NCI-H748 (cell line): Measurements from ENCODE around the gene RBM6.
A peak's percentile ranks its signal among the peaks of the same experiment; 100 is the strongest.
"Not testable (repeated sequence)": the region's sequence is repeated elsewhere in the genome, so short reads cannot be mapped to it uniquely, and the experiment has no call there.

Experiments used
- DNase-seq: peaks from one replicate; lab custom pipeline; 2025; ENCODE audit not compliant: unreplicated experiment; lab: John Stamatoyannopoulos, UW

The RBM6 gene, protein sequence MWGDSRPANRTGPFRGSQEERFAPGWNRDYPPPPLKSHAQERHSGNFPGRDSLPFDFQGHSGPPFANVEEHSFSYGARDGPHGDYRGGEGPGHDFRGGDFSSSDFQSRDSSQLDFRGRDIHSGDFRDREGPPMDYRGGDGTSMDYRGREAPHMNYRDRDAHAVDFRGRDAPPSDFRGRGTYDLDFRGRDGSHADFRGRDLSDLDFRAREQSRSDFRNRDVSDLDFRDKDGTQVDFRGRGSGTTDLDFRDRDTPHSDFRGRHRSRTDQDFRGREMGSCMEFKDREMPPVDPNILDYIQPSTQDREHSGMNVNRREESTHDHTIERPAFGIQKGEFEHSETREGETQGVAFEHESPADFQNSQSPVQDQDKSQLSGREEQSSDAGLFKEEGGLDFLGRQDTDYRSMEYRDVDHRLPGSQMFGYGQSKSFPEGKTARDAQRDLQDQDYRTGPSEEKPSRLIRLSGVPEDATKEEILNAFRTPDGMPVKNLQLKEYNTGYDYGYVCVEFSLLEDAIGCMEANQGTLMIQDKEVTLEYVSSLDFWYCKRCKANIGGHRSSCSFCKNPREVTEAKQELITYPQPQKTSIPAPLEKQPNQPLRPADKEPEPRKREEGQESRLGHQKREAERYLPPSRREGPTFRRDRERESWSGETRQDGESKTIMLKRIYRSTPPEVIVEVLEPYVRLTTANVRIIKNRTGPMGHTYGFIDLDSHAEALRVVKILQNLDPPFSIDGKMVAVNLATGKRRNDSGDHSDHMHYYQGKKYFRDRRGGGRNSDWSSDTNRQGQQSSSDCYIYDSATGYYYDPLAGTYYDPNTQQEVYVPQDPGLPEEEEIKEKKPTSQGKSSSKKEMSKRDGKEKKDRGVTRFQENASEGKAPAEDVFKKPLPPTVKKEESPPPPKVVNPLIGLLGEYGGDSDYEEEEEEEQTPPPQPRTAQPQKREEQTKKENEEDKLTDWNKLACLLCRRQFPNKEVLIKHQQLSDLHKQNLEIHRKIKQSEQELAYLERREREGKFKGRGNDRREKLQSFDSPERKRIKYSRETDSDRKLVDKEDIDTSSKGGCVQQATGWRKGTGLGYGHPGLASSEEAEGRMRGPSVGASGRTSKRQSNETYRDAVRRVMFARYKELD

DNA sequence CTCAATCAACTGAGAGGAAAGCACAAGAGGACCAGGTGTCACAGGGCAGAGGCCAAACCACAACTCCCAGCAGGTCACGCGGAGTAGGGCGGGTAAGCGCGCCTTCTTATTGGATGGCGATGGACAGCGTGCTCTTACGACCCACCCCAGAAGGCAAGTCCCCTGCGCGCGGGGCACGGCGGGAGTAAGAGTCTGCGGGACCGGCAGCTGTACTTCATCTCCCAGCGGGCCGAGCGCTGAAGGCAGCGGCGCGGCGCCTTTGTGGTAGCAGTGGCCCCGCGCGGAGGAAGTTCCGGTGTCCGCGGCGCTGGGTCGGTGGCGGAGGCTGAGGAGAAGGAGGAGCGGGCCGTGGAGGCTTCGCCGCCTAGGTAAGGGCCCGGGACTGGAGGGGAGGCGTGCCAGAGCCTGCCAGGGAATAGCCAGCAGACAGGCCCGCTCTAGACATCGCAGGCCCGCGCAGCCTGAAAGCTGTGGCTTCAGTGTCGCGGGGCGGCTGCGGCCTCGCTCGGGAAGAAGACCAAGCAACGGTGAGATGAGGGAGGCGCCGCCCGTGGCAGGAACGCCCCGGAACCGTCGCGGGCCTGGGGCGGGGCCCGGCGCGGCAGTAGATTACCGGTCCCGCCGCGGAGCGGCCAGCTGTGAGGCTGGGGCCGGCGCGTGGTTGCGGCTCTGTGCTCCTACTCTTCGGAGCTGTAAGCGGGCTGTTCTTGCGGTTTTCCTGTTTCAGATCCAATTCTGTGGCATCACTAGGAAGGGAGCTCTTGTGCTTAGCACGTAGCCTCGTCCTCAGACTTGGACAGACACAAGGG lies at the start of gene RBM6:
Gene RBM6 (plus strand): TSS at position 293 of the 809 bp plus-strand sequence. CDS start 22,492 bp downstream, outside the sequence.
- DNase-seq: peak; percentile 96

DNA sequence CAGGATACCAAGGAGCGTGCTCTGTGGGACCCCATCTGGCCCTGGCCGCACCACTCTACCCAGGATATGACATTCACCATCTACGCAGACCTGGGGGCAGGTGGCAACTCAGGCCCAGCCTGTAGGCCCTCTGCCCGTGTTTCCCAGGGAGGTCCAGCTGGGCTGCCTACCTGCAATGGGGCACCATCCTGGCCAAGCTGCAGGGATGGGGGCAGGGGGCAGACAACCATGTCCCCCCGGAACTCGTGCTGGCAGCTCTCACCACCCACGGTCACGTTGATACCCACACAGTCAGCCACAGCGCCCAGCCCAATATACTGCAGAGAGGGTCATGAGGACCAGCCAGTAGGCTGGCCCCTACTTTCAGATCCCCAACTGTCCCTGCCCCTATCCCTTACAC lies 44.2 kb upstream of the RBM6 start:
- no peak for DNase-seq

DNA sequence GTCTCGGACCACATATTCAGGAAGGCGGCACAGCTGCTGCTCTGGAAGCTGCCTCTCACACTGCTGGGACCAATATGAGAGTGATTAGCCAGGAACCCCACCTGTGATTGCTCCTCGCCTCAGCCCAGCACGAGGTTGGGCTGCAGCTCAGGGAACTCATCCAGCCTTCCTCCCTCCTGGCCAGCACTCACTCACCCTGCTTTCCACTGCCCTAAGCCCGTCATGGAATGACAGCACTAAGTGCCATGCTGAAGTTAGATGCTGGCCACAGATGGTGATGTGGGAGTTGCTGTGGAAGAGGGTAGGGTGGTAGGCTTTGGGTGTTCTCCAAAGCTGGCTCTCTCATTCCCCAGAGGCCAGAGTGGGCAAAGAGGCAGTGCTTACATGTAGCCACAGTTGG lies 43.6 kb upstream of the RBM6 start:
- DNase-seq: no peak

DNA sequence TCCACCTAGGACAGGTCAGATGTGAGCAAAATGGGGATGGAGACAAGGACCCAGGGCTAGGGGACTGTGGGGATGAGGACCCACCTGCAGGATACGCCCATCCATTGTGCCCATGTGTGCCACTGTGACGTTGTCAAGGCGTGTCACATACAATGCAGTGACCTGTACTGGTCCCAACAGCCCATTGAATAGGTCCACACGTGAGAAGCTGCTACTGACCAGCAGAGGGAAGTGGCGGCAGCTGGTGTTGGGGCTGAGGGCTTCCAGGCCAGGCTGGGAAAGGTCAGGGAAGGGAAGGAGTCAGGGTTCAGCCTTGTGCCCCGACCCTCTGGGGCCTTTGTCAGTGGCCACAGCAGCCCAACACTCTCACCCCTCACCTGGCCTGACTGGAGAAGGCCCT lies 41.0 kb upstream of the RBM6 start:
- DNase-seq: no peak

GRCh38 chr3:49899815-49900214 lies 40.1 kb upstream of the RBM6 start:
- DNase-seq: peak; percentile 3

DNA sequence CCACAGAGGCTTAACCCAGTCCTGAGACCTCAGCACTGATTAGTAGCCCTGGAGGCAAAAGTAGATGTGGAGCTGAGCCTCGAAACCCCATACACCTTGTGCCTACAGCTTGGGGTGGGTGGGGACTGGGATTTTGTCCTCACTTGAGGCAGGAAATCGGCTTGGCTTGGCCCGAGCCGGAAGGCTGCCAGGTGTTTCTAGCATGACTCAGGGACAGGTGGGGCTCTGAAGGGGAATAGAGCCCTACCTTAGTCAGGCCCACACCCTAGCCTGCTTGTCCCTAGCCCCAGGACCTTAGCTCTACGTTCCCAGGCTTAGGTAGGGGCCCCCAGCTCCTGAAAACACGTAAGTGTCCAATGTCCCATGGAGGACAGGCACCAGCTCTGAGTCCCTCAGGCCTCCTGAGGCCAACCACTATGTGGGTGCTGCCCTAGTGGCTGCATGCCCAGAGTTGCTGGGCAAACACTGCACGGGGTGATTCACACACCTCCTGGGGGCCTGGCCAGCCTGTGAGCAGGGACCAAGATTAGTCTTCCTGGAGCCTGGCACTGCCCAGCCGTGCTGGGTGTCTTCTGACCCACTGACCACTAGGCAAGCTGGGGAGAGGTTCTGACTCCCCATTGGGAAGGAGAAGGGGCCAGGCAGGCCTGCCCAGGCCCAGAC lies 39.3 kb upstream of the RBM6 start:
- no peak for DNase-seq

GRCh38 chr3:49901366-49902339 lies 38.3 kb upstream of the RBM6 start:
- DNase-seq: no peak

DNA sequence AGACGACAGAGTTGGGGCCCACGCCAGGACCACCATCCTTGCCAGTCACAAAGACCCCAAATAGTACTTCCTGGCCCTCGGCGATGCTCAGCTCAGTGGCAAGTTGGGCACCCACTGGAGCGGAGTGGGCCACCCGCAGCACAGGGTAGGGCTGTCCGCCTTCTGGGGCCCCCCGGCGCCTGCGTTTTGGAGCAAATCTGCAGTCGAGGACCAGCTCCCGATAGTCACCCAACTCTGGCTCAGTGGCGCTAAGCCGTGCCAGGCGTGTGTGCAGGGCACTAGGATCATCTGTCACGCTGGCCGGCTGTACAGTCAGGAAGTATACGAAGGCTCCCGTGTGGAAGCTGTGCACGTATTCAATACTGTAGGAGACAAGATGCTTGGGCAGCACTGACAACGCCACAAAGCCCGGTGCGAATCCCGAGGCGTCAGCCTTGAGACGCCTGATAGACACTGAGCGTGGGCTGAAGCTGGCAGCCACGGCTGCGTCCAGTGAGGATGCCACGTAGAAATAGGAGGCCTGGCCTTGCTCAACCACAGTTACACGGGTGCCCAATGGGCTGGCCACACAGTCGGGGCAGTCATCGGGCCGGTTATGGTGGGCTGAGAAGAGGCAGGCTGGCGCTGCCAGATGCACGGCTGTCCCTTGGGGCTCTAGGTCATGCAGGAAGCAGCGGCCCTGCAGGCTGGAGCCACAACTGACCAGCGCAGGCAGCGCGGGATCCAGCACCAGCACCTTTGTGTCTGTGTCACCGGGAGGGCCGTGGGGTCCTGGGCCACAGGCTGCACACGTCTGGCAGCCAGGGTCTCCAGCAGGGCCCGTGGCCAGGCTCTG lies 37.2 kb upstream of the RBM6 start:
- DNase-seq: no peak

DNA sequence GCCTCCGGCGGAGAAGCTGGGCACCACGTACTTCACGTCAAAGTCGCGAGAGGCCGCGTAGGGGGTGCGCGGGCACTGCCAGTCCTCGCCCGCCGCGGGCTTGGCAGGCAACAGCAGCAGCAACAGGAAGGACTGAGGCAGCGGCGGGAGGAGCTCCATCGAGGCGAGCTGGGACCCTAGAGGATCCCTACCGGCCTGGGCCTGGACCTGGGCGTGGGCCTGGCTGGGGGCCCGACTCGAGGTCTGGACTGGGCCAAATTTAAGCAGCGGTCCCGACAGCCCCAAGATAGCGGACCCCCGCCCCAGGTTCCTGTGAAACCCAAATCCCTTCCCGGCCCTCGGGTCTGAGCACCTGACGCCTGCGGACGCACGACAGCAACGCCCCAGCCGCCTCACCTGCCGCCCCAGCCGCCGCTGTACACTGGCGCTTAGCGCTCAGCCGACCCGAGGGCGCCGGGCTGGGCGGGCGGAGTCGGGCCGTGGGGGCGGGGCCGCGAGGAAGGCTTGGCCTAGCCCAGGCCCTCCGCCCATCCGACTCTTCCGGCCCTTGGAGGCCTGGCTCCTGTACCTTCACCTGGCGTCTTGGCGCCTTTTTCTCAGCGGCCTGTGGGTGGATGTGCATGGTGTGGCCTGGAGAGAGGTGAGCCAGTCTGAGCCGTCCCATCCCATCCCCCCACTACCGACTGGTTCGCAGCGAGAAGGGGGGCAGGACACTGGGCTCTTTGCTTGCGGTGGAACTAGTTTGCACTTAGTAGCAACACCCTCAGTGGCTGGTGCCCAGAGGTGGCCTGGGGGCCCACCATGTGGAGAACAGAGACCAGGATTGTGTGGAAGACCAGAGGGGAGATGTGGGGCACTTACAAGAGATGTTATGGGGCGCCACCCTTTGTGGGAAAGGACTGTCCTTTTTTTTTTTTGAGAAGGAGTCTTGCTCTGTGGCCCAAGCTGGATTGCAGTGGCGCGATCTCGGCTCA lies 36.2 kb upstream of the RBM6 start, which contains the start of gene MST1R:
Gene MST1R (minus strand): TSS at position 423 of the 974 bp plus-strand sequence. CDS start 264 bp downstream, at position 159.
- DNase-seq: peak; percentile 77

GRCh38 chr3:49904448-49904847 lies 35.5 kb upstream of the RBM6 start:
- not testable (repeated sequence) for DNase-seq

GRCh38 chr3:49906073-49906743 lies 33.7 kb upstream of the RBM6 start:
- DNase-seq: no peak

GRCh38 chr3:49908373-49909199 lies 31.4 kb upstream of the RBM6 start:
- no peak for DNase-seq

DNA sequence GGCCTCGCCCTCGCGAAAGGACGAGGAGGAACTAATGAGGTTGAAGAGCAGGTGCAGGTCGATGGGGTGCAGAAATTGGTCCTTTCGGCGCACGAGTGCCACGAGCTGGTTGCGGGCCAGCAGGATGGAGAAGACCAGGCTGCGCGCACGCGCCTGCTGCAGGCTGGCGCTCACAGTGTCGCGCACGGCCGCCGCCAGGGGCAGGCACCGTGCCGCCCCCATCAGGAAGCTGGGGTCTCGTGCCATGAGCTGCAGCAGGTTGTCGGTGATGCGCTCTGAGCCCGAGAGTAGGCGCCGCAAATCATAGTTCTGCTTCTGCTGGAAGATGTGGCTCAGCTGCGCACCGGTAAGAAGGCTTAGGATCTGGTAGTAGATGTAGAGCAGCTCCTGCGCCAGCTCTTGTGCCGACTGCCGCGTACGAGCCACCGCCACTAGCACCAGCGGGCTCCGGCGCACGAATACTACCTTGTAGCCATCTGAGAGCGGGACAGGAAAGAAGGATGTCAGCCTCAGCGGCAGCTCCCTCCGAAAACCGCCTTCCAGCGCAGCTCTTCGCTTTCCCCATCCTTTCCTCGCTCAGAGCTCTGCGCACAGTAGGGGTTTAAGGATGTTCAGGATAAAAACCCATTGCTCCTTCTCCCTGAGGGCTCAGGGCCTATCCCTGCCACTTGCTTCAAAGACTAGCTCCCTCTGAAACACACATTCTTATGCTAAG lies 29.4 kb upstream of the RBM6 start:
- no peak for DNase-seq

DNA sequence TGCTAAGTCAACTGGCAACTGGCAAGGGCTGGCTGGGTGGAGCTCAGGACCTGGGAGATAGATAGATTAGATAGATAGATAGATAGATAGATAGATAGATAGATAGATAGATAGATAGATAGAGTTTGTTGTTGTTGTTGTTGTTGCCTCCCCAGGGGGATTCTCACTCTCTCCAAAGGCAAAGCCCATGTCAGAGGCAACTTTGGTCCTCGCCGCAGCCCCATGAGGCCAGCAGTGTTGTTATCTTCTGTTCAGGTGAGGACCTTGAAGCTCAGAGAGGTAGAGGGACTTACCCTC lies 28.9 kb upstream of the RBM6 start:
- no peak for DNase-seq

DNA sequence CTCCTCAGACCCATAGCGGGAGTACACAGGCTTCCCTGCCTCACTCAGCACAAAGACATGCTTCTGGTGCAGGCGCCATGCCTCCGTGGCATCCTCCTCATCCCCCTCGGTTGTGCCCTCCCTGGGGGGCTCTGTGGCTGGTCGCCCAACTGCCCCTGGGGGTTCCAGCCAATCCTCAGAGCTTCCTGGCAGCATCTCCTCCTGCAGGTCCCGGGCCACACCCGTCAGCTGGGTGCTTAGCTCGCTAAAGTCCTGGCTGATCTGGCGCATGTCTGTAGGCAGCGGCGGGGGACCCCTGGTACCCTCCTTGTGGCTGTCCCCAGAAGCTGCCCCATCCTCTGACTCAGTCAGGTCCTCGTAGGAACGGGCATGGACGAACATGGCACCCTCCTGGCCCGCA lies 28.3 kb upstream of the RBM6 start:
- no peak for DNase-seq
